HG02759 (cell line): ENCODE measurements around the gene BCL2A1.
A peak's percentile ranks its signal among the peaks of the same experiment; 100 is the strongest.
"Not testable (repeated sequence)": the region's sequence is repeated elsewhere in the genome, so short reads cannot be mapped to it uniquely, and the experiment has no call there.

ENCODE experiments used
- ATAC-seq: cut with Tn5 transposase; IDR thresholded peaks from one replicate; pipeline ENCODE4 v1.9.1; 2021; ENCODE audit warnings: mild to moderate bottlenecking, moderate library complexity; ENCODE audit not compliant: unreplicated experiment

The BCL2A1 gene

GRCh38 chr15:79962178-79962577 is 8.8 kb downstream of the BCL2A1 start:
- ATAC-seq: no peak

- no peak for ATAC-seq
Measured at GRCh38 chr15:79960502-79961212, 10.3 kb downstream of the BCL2A1 start.

DNA sequence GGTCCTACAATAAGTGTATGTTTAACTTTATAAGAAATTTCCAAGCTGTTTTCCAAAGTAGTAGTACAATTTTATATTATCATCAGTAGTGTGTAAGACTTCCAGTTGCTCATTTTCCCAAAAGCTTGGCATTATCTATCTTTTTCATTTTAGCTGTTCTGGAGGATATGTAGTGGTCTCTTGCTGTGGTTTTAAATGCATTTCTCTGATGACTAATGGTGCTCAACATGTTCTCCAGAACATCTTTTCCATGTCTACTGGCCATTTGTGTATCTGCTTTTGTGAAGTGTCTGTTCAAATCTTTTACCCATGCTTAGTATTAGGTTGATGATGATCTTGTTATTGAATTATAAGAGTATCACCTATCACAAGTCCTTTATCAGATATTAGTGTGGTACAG is 13.3 kb downstream of the BCL2A1 start:
- no peak for ATAC-seq

DNA sequence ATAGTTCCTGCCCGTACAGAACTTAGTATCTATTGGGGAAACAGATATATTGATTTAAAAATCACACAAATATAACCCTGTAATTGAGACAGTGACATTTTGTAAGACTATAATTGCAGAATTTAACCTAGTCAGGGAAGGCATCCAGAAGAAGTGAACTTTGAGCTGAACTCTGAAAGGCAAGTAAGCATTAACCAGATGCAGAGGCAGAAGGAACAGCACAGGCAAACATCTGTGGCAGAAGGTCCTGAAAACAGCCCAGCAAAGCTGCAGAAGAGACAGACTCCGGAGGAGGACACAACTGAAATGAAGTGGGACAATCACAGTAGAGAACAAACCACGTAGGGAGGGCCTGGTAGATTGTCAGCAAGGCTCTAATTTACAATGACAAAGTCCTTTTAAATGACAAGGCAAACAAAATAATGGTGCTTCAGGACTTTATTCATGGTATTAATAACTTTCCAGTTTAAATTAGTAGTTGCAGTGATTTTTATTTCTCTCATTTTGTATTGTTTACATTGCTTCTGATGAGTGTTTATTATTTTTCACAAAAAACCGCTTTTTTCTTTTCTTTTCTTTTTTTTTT is 14.5 kb downstream of the BCL2A1 start:
- ATAC-seq: no peak

DNA sequence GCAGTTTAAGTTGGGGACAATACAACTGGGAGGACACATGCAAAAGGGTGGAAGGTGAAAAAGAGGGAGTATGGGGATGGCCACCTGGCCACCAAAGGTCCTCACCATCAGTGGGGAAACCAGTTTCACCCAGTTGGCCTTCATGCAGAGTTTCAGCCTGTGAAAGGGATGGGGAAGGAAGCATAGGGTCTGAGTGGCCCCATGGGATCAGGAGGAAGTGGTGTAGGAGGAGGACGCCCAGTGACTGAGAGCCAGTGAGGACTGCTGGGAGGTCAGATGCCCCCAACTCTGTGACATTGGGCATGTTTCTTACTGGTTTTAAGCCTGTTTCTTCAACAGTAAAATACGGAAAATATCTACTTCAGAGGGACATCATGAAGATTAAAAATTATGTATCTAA is 16.3 kb downstream of the BCL2A1 start:
- ATAC-seq: no peak

DNA sequence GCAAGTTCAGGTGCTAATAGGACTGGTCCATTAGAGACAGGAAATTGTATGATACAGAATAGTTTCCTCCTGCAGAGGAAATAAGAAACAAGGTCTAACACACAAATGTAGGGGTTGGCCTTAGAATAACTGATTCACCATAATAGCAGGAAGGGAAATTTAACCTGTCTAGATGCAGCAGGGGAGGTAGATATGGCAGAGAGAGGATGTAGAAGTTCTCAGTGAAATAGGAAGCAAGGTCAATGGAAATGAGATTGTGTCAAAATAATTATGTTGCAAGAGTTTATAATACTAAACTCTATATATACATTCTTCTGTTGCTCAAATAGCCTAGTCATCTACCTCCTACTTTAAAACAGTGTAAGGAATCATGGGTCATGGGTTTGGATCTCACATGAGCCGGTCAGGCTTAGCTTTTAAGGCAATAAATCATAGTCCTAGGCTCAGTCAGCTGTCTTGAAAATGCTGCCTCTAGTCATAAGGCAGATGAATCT is 17.0 kb downstream of the BCL2A1 start:
- ATAC-seq: no peak

- no peak for ATAC-seq
Measured at GRCh38 chr15:79952329-79952728, 18.7 kb downstream of the BCL2A1 start.

DNA sequence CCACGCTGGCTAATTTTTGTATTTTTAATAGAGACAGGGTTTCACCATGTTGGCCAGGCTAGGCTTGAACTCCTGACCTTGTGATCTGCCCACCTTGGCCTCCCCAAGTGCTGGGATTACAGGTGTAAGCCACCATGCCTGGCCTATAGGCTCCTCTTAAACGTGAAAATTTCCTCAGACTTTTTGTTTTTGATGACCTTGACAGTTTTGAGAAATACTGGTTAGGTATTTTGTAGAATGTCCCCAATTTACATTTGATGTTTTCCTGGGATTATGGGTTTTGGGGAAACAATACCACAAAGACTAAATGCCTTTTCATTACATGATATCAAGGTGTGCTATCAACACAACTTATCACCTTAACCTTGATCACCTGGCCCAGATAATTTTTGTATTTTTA is 20.7 kb downstream of the BCL2A1 start:
- ATAC-seq: no peak

- no peak for ATAC-seq
Measured at GRCh38 chr15:79948761-79949160, 22.2 kb downstream of the BCL2A1 start.

DNA sequence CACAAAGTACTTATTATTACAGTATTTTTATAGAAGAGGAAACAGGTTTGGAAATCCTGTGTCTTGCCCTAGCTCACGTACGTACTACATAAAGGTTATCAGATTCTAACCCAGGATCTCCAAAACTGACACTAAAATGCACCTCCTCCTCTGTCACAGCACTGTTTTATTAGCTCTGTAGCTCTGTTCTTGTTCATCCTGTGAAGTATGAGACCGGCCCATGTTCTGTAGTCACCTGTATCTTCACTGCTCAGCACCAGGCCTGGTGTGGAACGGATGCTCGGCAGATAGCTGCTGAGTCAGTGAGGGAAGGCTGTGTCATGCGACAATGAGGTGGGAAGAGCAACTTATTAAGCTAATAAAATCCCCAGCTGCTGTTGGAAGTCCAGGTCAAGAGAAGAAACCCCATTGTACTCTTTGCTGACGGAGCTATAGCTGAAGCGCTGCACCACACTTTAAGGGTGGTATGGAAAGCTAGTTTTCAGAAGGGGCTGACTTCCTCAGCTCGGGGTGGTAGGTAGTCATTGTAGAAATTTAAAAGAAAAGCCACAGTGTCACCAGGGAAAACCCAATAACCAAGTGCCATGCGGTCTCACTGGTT is 22.8 kb downstream of the BCL2A1 start:
- ATAC-seq: peak; percentile 44

GRCh38 chr15:79947009-79947408 is 24.0 kb downstream of the BCL2A1 start:
- ATAC-seq: no peak

GRCh38 chr15:79944622-79945021 is 26.4 kb downstream of the BCL2A1 start:
- no peak for ATAC-seq

DNA sequence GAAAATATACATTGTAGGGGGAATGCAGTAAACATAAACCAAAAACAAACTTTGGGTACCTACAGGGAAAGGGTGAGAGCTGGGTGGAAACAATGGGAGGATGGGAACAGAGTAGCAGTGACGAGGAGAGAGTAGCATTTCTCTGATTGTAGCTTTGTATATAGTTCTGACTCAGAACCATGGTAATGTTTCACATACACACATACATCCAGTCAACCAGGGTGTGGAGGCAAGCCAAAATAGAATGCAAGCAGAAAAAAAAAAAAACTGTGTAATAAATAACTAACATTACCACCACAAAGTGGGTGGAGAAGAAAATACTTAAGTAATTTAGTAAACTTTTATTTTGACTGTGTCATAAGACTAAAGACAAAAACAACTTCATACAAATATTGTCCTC is 27.2 kb downstream of the BCL2A1 start:
- ATAC-seq: peak; percentile 89

DNA sequence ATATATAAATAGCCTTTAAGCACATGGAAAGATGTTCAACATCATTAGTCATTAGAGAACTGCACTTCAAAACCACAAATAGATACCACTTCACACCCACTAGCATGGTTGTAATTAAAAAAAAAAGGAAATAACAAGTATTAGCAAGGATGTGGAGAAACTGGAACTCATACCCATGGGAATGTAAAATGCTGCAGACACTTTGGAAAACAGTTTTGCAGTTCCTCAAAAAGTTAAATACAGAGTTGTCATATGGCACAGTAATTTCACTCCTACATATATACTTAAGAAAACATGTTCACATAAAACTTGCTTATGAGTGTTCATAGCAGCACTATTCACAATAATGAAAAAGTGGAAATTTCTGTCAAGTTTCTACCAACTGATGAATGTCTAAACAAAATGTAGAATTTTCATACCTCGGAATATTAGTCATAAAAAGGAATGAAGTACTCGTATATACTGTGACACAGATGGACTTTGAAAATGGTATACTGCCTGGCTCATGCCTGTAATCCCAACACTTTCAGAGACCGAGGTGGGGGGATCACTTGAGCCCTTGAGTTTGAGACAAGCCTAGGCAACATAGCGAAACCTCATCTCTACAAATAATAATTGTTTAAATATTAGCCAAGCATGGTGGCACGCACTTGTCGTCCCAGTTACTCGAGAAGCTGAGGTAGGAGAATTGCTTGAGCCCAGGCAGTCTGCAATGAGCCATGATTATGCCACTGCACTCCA is 28.1 kb downstream of the BCL2A1 start:
- ATAC-seq: no peak

DNA sequence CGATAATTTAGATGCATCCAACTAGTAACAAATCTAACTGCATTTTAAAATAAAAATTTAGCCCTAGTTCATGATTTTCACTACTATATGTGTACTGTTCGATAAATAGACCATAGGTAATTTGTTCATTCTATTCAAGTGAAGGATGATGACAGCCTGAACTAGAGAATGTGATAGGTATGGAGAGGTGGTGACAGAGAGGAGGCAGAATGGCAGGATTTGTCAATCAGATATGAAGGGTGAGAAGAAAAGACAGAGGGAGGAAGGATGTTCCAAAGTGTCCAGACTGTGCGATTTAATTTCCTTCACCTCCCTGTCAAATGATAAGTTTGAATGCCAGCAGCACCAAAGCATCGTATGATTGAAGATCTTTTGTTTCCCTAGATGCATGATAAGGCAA is 31.6 kb downstream of the BCL2A1 start:
- no peak for ATAC-seq

DNA sequence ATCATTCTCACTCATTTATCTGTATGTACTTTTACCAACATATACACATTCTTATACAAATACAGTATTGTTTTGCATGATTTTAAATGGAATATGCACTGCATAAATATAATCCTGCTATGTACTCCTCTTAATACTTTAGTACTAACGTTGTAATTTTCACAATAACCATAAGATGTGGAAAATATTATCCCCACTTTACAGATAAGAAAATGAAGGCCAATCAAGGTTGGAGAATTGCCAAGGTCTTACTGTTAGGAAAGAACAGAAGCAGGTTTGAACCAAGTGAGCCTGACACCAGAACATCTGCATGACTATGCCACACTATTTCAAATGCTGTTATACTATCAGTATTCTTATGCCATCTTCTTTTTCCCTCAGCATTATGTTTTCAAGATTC is 32.9 kb downstream of the BCL2A1 start:
- no peak for ATAC-seq

DNA sequence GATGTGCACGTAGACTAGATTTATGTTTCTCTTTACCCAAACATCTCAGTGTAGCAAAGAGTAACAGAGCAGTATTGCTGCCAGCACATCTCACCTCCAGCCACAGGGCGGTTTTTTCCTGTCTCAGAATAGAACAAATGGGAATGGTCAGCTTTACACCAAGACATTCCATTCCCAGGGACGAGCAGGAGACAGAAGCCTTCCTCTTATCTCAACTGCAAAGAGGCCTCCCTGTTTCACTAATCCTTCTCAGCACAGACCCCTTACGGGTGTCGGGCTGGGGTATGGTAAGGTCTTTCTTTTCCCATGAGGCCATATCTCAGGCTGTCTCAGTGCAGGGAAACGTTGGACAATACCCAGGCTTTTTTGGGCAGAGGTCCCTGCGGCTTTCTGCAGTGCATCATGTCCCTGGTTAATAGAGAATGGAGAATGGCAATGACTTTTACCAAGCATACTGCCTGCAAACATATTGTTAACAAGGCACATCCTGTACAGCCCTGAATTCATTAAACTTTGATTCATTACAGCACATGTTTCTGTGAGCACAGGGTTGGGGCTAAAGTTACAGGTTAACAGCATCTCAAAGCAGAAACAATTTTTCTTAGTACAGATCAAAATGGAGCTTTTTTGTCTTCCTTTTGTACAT is 35.3 kb downstream of the BCL2A1 start:
- not testable (repeated sequence) for ATAC-seq

DNA sequence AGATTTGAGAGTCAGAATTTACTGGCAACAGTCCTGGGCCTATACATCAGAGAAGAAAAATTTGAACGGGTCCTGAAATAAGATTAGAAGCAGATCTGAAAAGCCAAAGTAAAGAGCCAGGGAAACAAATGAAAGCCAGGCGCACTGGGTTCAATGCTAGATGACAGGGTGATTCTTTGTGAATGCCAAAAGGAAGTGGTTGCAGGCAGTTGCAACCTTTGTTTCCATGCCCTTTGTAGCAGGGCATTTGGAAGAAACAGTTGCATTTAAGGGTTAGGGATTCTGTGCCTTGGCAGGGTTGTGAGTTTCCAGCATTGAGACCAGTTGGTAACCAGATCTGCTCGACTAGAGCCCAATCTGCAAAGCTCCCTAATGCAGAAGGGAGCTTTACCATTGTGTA is 37.8 kb downstream of the BCL2A1 start:
- no peak for ATAC-seq

- no peak for ATAC-seq
Measured at GRCh38 chr15:79932447-79932846, 38.5 kb downstream of the BCL2A1 start.

GRCh38 chr15:79930516-79930915 is 40.5 kb downstream of the BCL2A1 start:
- no peak for ATAC-seq

- no peak for ATAC-seq
Measured at GRCh38 chr15:79929412-79929811, 41.6 kb downstream of the BCL2A1 start.
